Adrenal gland (tissue), 5 donors: ENCODE data around the gene PUM2.

Source experiments
- POLR2A ChIP-seq, 2 donors: fragments of 450-650 bp; IDR thresholded peaks; one replicate each; pipeline ENCODE4 v1.6.1; 2017; ENCODE audit warnings: antibody characterized with exemption in 2 of 2, mild to moderate bottlenecking in 2 of 2, moderate library complexity in 1 of 2
- TF ChIP-seq, protein P1 (sequence below), 6 experiments: fragments of 450-650 bp in 4 of 6; fragments of 200-600 bp in 2 of 6; sonication (generic) in 1 of 6; IDR thresholded peaks; 1 replicate in 5 of 6; 2 replicates in 1 of 6; pipeline versions ENCODE4 v1.5.1 to v1.8.0; 2016 to 2021; ENCODE audit warnings: antibody characterized with exemption in 6 of 6, mild to moderate bottlenecking in 2 of 6, moderate library complexity in 1 of 6
- donor health status: DM: no; HTN: no; CAD: no.

GRCh38 chr2:20214566-20215182 lies 136.0 kb downstream of the PUM2 start:
- TF ChIP-seq POLR2A (IDR thresholded peaks at IDR 0.05), result no peak
- TF ChIP-seq, protein P1, sequence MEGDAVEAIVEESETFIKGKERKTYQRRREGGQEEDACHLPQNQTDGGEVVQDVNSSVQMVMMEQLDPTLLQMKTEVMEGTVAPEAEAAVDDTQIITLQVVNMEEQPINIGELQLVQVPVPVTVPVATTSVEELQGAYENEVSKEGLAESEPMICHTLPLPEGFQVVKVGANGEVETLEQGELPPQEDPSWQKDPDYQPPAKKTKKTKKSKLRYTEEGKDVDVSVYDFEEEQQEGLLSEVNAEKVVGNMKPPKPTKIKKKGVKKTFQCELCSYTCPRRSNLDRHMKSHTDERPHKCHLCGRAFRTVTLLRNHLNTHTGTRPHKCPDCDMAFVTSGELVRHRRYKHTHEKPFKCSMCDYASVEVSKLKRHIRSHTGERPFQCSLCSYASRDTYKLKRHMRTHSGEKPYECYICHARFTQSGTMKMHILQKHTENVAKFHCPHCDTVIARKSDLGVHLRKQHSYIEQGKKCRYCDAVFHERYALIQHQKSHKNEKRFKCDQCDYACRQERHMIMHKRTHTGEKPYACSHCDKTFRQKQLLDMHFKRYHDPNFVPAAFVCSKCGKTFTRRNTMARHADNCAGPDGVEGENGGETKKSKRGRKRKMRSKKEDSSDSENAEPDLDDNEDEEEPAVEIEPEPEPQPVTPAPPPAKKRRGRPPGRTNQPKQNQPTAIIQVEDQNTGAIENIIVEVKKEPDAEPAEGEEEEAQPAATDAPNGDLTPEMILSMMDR (IDR thresholded peaks at IDR 0.05), result no peak
